BJ (cell line): ENCODE data around the gene NGF. TPM values are rescaled to one million over a fixed set of nuclear protein-coding genes. Genes with fewer than 3 reads are reported as not detected.
A peak's percentile ranks its signal among the peaks of the same experiment; 100 is the strongest.
"Not testable (repeated sequence)": the region's sequence is repeated elsewhere in the genome, so short reads cannot be mapped to it uniquely, and the experiment has no call there.

Experiments
- CTCF ChIA-PET: fragments of 350-600 bp; formaldehyde crosslinking; extraction: SDS; loops from one replicate; lab custom pipeline; 2021; ENCODE audit warnings: antibody characterized with exemption, inconsistent platforms; lab: Yijun Ruan, JAX
- POLR2A ChIA-PET: fragments of 300-600 bp; sonication (Branson Sonifier 250); formaldehyde crosslinking; extraction: SDS; loops from one replicate; lab custom pipeline; 2021; ENCODE audit warnings: antibody characterized with exemption; lab: Charles Lee
- DNase-seq: peaks from one replicate; pipeline ENCODE4 v3.0.0-alpha.2; 2011; ENCODE audit warnings: low read depth
- H3K27me3 ChIP-seq: 2 replicates; pipeline ENCODE4 v1.6.0; 2011; ENCODE audit warnings: low read length; ENCODE audit not compliant: control insufficient read depth, insufficient read depth
- H3K36me3 ChIP-seq: 2 replicates; pipeline ENCODE4 v1.5.1; 2011; ENCODE audit warnings: low read length; ENCODE audit not compliant: control insufficient read depth, insufficient read depth
- H3K4me3 ChIP-seq: 2 replicates; pipeline ENCODE4 v1.5.1; 2011; ENCODE audit warnings: low read depth, mild to moderate bottlenecking, control low read depth, low read length
- CTCF ChIP-seq: IDR thresholded peaks from 2 replicates; pipeline ENCODE4 v1.5.1; 2011; ENCODE audit warnings: low read depth, mild to moderate bottlenecking, control low read depth, inconsistent platforms, low read length, moderate library complexity; ENCODE audit not compliant: insufficient read depth
- polyA plus RNA-seq: library from polyadenylated mRNA; depleted of rRNA; stranded (reverse); fragments of >200 nt; gene quantifications from 2 replicates; pipeline ENCODE4 v1.2.3, GENCODE V29; 2011

NGF gene
- polyA plus RNA-seq, 1 experiment = 49.6 TPM

- CTCF ChIA-PET = interaction anchor here (1.0 kb wide), 1 partner anchor 27 kb away, joined by 3 read pairs; no protein-coding TSS in a partner anchor
- POLR2A ChIA-PET = interaction anchor here (0.6 kb wide), 2 partner anchors 9 to 71 kb away, joined by 3 to 15 read pairs; no protein-coding TSS in a partner anchor
- no peak overlapping the region for H3K4me3 ChIP-seq
- DNase-seq = peak; percentile 78
- no peaks in the 10 kb centered on the region for H3K27me3 ChIP-seq
- no peaks in the 10 kb centered on the region for H3K36me3 ChIP-seq
- no peak for TF ChIP-seq CTCF
These were observed 35.3 kb upstream of the NGF start for GRCh38 chr1:115373305-115373704.

- Histone ChIP-seq H3K36me3 (no peaks in the 10 kb centered on the region), H3K4me3 (no peak overlapping the region), H3K27me3 (no peaks in the 10 kb centered on the region)
- CTCF ChIA-PET = interaction anchor here (1.2 to 1.3 kb wide), 4 partner anchors 10 to 230 kb away, joined by 3 to 5 read pairs (median 4); no protein-coding TSS in a partner anchor
- POLR2A ChIA-PET = no interaction called here
- no peak for TF ChIP-seq CTCF
- no peak for DNase-seq
These were observed 27.7 kb upstream of the NGF start for GRCh38 chr1:115365738-115366137.

- CTCF ChIA-PET = interaction anchor here (0.9 to 1.9 kb wide), 10 partner anchors 10 to 231 kb away, joined by 3 to 10 read pairs (median 5); no protein-coding TSS in a partner anchor
These were observed 26.7 kb upstream of the NGF start for GRCh38 chr1:115364780-115365155.

GRCh38 chr1:115364046-115364779, 26.2 kb upstream of the NGF start:
- Histone ChIP-seq H3K4me3 (no peak overlapping the region), H3K36me3 (no peaks in the 10 kb centered on the region), H3K27me3 (no peaks in the 10 kb centered on the region)
- TF ChIP-seq CTCF = peak; percentile 30; the same call in 1 of the 2 replicates
- DNase-seq = peak; percentile 84
- ChIA-PET CTCF (interaction anchor here (0.7 to 1.9 kb wide), 11 partner anchors 10 to 232 kb away, joined by 3 to 10 read pairs (median 4); no protein-coding TSS in a partner anchor), POLR2A (interaction anchor here (1.0 kb wide), 1 partner anchor 9 kb away, joined by 15 read pairs; no protein-coding TSS in a partner anchor)

More at GRCh38 chr1:115364780-115365155, 26.7 kb upstream of the NGF start:
- Histone ChIP-seq H3K36me3 (no peaks in the 10 kb centered on the region), H3K27me3 (no peaks in the 10 kb centered on the region), H3K4me3 (no peak overlapping the region)
- POLR2A ChIA-PET = interaction anchor here (1.0 kb wide), 1 partner anchor 8 kb away, joined by 15 read pairs; no protein-coding TSS in a partner anchor
- TF ChIP-seq CTCF = no peak
- no peak for DNase-seq

- POLR2A ChIA-PET = no interaction called here
These were observed 25.1 kb upstream of the NGF start for GRCh38 chr1:115363171-115363570.

GRCh38 chr1:115360505-115361129, 22.6 kb upstream of the NGF start:
- POLR2A ChIA-PET, H3K36me3 ChIP-seq, DNase-seq, H3K27me3 ChIP-seq, H3K4me3 ChIP-seq, CTCF ChIA-PET: not testable (repeated sequence)

More at GRCh38 chr1:115363171-115363570, 25.1 kb upstream of the NGF start:
- no peaks in the 10 kb centered on the region for H3K36me3 ChIP-seq
- H3K4me3 ChIP-seq = no peak overlapping the region
- no peak for TF ChIP-seq CTCF
- no peaks in the 10 kb centered on the region for H3K27me3 ChIP-seq
- CTCF ChIA-PET = interaction anchor here (1.4 to 1.9 kb wide), 2 partner anchors 9 to 222 kb away, joined by 4 to 8 read pairs; no protein-coding TSS in a partner anchor
- no peak for DNase-seq

- POLR2A ChIA-PET, H3K27me3 ChIP-seq, CTCF ChIA-PET, H3K4me3 ChIP-seq, H3K36me3 ChIP-seq, DNase-seq: not testable (repeated sequence)
These were observed 21.9 kb upstream of the NGF start for GRCh38 chr1:115359787-115360452.
